Adrenal gland (tissue), 5 donors: ENCODE data around the gene POLR2J.

ENCODE experiments used
- POLR2A ChIP-seq, 2 donors: fragments of 450-650 bp; IDR thresholded peaks; one replicate each; pipeline ENCODE4 v1.6.1; 2017; ENCODE audit warnings: antibody characterized with exemption in 2 of 2, mild to moderate bottlenecking in 2 of 2, moderate library complexity in 1 of 2
- TF ChIP-seq, protein P1 (sequence below), 6 experiments: fragments of 450-650 bp in 4 of 6; fragments of 200-600 bp in 2 of 6; sonication (generic) in 1 of 6; IDR thresholded peaks; 1 replicate in 5 of 6; 2 replicates in 1 of 6; pipeline versions ENCODE4 v1.5.1 to v1.8.0; 2016 to 2021; ENCODE audit warnings: antibody characterized with exemption in 6 of 6, mild to moderate bottlenecking in 2 of 6, moderate library complexity in 1 of 6
- donor health status: DM: no; HTN: no; CAD: no.

GRCh38 chr7:102468478-102469350, 10.0 kb downstream of the POLR2J start:
- TF ChIP-seq, protein P1, sequence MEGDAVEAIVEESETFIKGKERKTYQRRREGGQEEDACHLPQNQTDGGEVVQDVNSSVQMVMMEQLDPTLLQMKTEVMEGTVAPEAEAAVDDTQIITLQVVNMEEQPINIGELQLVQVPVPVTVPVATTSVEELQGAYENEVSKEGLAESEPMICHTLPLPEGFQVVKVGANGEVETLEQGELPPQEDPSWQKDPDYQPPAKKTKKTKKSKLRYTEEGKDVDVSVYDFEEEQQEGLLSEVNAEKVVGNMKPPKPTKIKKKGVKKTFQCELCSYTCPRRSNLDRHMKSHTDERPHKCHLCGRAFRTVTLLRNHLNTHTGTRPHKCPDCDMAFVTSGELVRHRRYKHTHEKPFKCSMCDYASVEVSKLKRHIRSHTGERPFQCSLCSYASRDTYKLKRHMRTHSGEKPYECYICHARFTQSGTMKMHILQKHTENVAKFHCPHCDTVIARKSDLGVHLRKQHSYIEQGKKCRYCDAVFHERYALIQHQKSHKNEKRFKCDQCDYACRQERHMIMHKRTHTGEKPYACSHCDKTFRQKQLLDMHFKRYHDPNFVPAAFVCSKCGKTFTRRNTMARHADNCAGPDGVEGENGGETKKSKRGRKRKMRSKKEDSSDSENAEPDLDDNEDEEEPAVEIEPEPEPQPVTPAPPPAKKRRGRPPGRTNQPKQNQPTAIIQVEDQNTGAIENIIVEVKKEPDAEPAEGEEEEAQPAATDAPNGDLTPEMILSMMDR (IDR thresholded peaks at IDR 0.05), result no peak
- TF ChIP-seq POLR2A (IDR thresholded peaks at IDR 0.05), result no peak
